A549 (cell line): ENCODE results near the gene BCL2L13. TPM values are rescaled to one million over a fixed set of nuclear protein-coding genes. Genes with fewer than 3 reads are reported as not detected.

Experiments used
- ATAC-seq, 2 experiments: fragments of 200-7000 bp in 1 of 2; fragments of >200 bp in 1 of 2; cut with Nextera tagmentation in 1 of 2; cut with Tn5 transposase in 1 of 2; 3 replicates each; pipeline versions ENCODE4 v1.8.0 to v1.9.1; 2018 to 2020; ENCODE audit warnings: mild to moderate bottlenecking in 1 of 2, moderate library complexity in 1 of 2
- CTCF ChIA-PET: fragments of 300-600 bp; sonication (Branson Sonifier 250); formaldehyde crosslinking; extraction: SDS; loops from one replicate; lab custom pipeline; 2021; ENCODE audit warnings: antibody characterized with exemption, inconsistent platforms; lab: Yijun Ruan, JAX
- POLR2A ChIA-PET: fragments of 350-600 bp; formaldehyde crosslinking; extraction: SDS; loops from one replicate; lab custom pipeline; 2021; ENCODE audit warnings: antibody characterized with exemption, inconsistent platforms; lab: Yijun Ruan, JAX
- DNase-seq, 2 experiments: peaks; one replicate each; pipeline versions ENCODE4 v3.0.0 to v3.0.0-alpha.2; 2011 to 2016; ENCODE audit warnings: low read depth in 1 of 2, low spot score in 1 of 2
- FAIRE-seq: peaks from 2 replicates; lab custom pipeline; 2011; peaks lifted over from hg19 to GRCh38; lab: Jason Lieb, UNC
- H3K27ac ChIP-seq, 2 experiments: fragments of >200 bp; sonication (Bioruptor Twin); formaldehyde crosslinking; 3 replicates each; pipeline ENCODE4 v1.5.1; 2016 to 2017
- H3K4me1 ChIP-seq: fragments of >200 bp; sonication (Bioruptor Twin); formaldehyde crosslinking; 3 replicates; pipeline ENCODE4 v1.6.1; 2016
- H3K4me2 ChIP-seq: fragments of >200 bp; sonication (Bioruptor Twin); formaldehyde crosslinking; 3 replicates; pipeline ENCODE4 v1.6.1; 2016
- H3K4me3 ChIP-seq: fragments of >200 bp; sonication (Bioruptor Twin); formaldehyde crosslinking; 3 replicates; pipeline ENCODE4 v1.5.1; 2016
- H3K9me3 ChIP-seq: fragments of >200 bp; sonication (Bioruptor Twin); formaldehyde crosslinking; 3 replicates; pipeline ENCODE4 v1.6.1; 2016
- BCL3 ChIP-seq: fragments of >200 bp; sonication (Bioruptor Twin); formaldehyde crosslinking; IDR thresholded peaks from 3 replicates; pipeline ENCODE4 v1.6.1; 2016
- CEBPB ChIP-seq, 2 experiments: fragments of >200 bp in 1 of 2; sonication (Bioruptor Twin) in 1 of 2; formaldehyde crosslinking in 1 of 2; IDR thresholded peaks; 2 replicates each; pipeline ENCODE4 v1.6.1; 2012 to 2016
- EHF ChIP-seq: fragments of 250-450 bp; sonication (Bioruptor Pico); IDR thresholded peaks from 2 replicates; pipeline ENCODE4 v1.5.0; 2020; ENCODE audit warnings: mild to moderate bottlenecking
- EP300 ChIP-seq, 2 experiments: fragments of >200 bp; sonication (Bioruptor Twin); formaldehyde crosslinking; IDR thresholded peaks; 2 replicates in 1 of 2; 3 replicates in 1 of 2; pipeline ENCODE4 v1.6.1; 2016 to 2017
- ESRRA ChIP-seq: fragments of 150-350 bp; IDR thresholded peaks from 2 replicates; pipeline ENCODE4 v1.6.1; 2014; ENCODE audit warnings: mild to moderate bottlenecking, low read length, borderline replicate concordance
- FOSB ChIP-seq: fragments of 250-450 bp; sonication (Bioruptor Pico); IDR thresholded peaks from 2 replicates; pipeline ENCODE4 v1.5.0; 2020; ENCODE audit warnings: mild to moderate bottlenecking, moderate library complexity
- HDAC2 ChIP-seq: fragments of 200-600 bp; sonication (generic); IDR thresholded peaks from 2 replicates; pipeline ENCODE4 v1.6.1; 2016
- HES2 ChIP-seq: fragments of >200 bp; sonication (Bioruptor Twin); formaldehyde crosslinking; IDR thresholded peaks from 2 replicates; pipeline ENCODE4 v1.6.1; 2016
- HMGXB4 ChIP-seq: fragments of 250-450 bp; sonication (Bioruptor Pico); IDR thresholded peaks from 2 replicates; pipeline ENCODE4 v1.5.0; 2021; ENCODE audit warnings: mild to moderate bottlenecking, moderate library complexity, borderline replicate concordance
- HOXA7 ChIP-seq: fragments of 250-450 bp; sonication (Bioruptor Pico); IDR thresholded peaks from 2 replicates; pipeline ENCODE4 v1.5.0; 2020; ENCODE audit warnings: mild to moderate bottlenecking, moderate library complexity
- HOXB13 ChIP-seq: fragments of 250-450 bp; sonication (Bioruptor Pico); IDR thresholded peaks from 2 replicates; pipeline ENCODE4 v1.5.0; 2020; ENCODE audit warnings: low read depth, mild to moderate bottlenecking, moderate library complexity
- JUNB ChIP-seq: fragments of >200 bp; sonication (Bioruptor Twin); formaldehyde crosslinking; IDR thresholded peaks from 2 replicates; pipeline ENCODE4 v1.6.1; 2016
- KDM1A ChIP-seq: fragments of 200-600 bp; sonication (generic); IDR thresholded peaks from 2 replicates; pipeline ENCODE4 v1.6.1; 2016; ENCODE audit warnings: low read depth, mild to moderate bottlenecking
- KDM5A ChIP-seq: fragments of 200-600 bp; sonication (generic); IDR thresholded peaks from 2 replicates; pipeline ENCODE4 v1.6.1; 2016; ENCODE audit warnings: antibody characterized with exemption, mild to moderate bottlenecking
- MAZ ChIP-seq: fragments of 150-350 bp; IDR thresholded peaks from 2 replicates; pipeline ENCODE4 v1.6.1; 2014; ENCODE audit warnings: antibody characterized with exemption, low read depth, low read length, borderline replicate concordance
- MYC ChIP-seq: IDR thresholded peaks from 2 replicates; pipeline ENCODE4 v1.6.1; 2012; ENCODE audit warnings: mild to moderate bottlenecking, inconsistent platforms, low read length, improper control_type of control experiment, borderline replicate concordance
- NFE2L2 ChIP-seq: fragments of 150-350 bp; conservative IDR thresholded peaks from 2 replicates; pipeline ENCODE4 v1.6.1; 2014; ENCODE audit warnings: low read length
- NPAS2 ChIP-seq: fragments of 250-450 bp; sonication (Bioruptor Pico); IDR thresholded peaks from 2 replicates; pipeline ENCODE4 v1.8.0; 2022; ENCODE audit warnings: mild to moderate bottlenecking, moderate library complexity, borderline replicate concordance
- PHF8 ChIP-seq: fragments of 200-600 bp; sonication (generic); IDR thresholded peaks from 2 replicates; pipeline ENCODE4 v1.6.1; 2016; ENCODE audit warnings: low read depth, mild to moderate bottlenecking, antibody characterized with exemption, moderate library complexity, borderline replicate concordance
- RFX5 ChIP-seq: fragments of 450-650 bp; IDR thresholded peaks from 2 replicates; pipeline ENCODE4 v1.7.1; 2014; ENCODE audit warnings: antibody characterized with exemption, mild to moderate bottlenecking, moderate library complexity
- RNF2 ChIP-seq: fragments of 200-600 bp; sonication (generic); IDR thresholded peaks from 2 replicates; pipeline ENCODE4 v1.6.1; 2016; ENCODE audit warnings: low read depth, mild to moderate bottlenecking, antibody characterized with exemption, moderate library complexity, borderline replicate concordance
- SMC3 ChIP-seq: fragments of >200 bp; sonication (Bioruptor Twin); formaldehyde crosslinking; IDR thresholded peaks from 3 replicates; pipeline ENCODE4 v1.6.1; 2018; ENCODE audit warnings: inconsistent platforms
- TP53 ChIP-seq: fragments of 250-450 bp; sonication (Bioruptor Pico); IDR thresholded peaks from 2 replicates; pipeline ENCODE4 v1.5.0; 2021; ENCODE audit warnings: mild to moderate bottlenecking, moderate library complexity
- USF2 ChIP-seq: fragments of 450-650 bp; IDR thresholded peaks from 2 replicates; pipeline ENCODE4 v1.6.1; 2014; ENCODE audit warnings: antibody characterized with exemption
- ZSCAN20 ChIP-seq: fragments of 250-450 bp; sonication (Bioruptor Pico); IDR thresholded peaks from 2 replicates; pipeline ENCODE4 v1.8.0; 2022; ENCODE audit warnings: mild to moderate bottlenecking, moderate library complexity
- WGBS: methylation state at CpG from one replicate; pipeline ENCODE4 v1.1.6; 2017; ENCODE audit errors: missing lambda C conversion rate; 5-methylcytosine and 5-hydroxymethylcytosine counted together
- polyA plus RNA-seq, 4 experiments: library from polyadenylated mRNA; depleted of rRNA in 3 of 4; stranded (reverse); fragments of >200 nt; fragmentation: RNase III in 1 of 4; extraction: RNeasy Plus Mini Kit Qiagen cat#74134 plus additional on column Dnase treatment in 1 of 4; gene quantifications; 2 replicates in 3 of 4; 3 replicates in 1 of 4; pipeline ENCODE4 v1.2.3, GENCODE V29; 2011 to 2017
- TF ChIP-seq, protein P1 (sequence below): IDR thresholded peaks from 2 replicates; pipeline ENCODE4 v1.6.1; 2012; ENCODE audit warnings: low read depth, borderline replicate concordance
- TF ChIP-seq, protein P2 (sequence below): IDR thresholded peaks from 2 replicates; pipeline ENCODE4 v1.6.1; 2012

The BCL2L13 gene
- polyA plus RNA-seq, 2 of the 4 experiments (the other 2 are of a cell fraction), result 36.9 to 44.9 TPM

- no peak for TF ChIP-seq NFE2L2
- TF ChIP-seq, all 56 proteins: peak for 0
- POLR2A ChIA-PET, result no interaction called here
- no peak for DNase-seq
- no peak for ATAC-seq
- Histone ChIP-seq H3K9me3 (no peaks in the 10 kb centered on the region), H3K27ac (no peak overlapping the region), H3K4me1 (no peaks in the 10 kb centered on the region), H3K4me3 (no peak overlapping the region), H3K4me2 (no peak overlapping the region)
- CTCF ChIA-PET, result interaction anchor here (1.1 to 5.3 kb wide), 12 partner anchors 9 to 333 kb away, joined by 3 to 80 read pairs (median 14); partner anchors contain the start of genes BID and PEX26
- no peak for FAIRE-seq
- 86% methylated on average over 17 of the region's 25 CpGs for WGBS
These were observed 105.3 kb downstream of the BCL2L13 start for GRCh38 chr22:17743661-17744411.

DNA sequence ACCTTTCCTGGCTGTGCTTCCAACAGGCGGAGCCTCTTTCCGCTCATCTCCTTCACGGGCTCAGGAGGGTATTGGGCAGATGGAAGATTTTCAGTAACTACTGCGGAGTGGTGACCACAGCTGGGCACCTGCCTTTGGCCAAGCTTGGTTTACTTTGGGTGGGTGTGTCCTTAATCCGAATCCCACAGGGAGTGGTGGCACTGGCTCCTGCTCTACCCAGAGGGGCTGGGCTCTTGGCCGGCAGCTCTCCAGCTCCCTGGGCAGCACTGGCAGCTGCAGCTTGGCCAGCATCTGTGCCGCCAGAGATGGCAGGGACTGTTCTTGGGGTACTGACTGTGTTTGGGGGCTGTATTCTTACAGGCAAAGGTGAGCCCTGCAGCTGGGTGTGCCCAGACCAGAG is 105.9 kb downstream of the BCL2L13 start:
- Histone ChIP-seq H3K9me3 (no peaks in the 10 kb centered on the region), H3K4me1 (no peaks in the 10 kb centered on the region), H3K4me3 (no peak overlapping the region), H3K27ac (no peak overlapping the region), H3K4me2 (no peak overlapping the region)
- no peak for TF ChIP-seq PHF8
- no peak for TF ChIP-seq KDM5A
- TF ChIP-seq RFX5, result no peak
- no peak for TF ChIP-seq RNF2
- TF ChIP-seq MAZ, result no peak
- TF ChIP-seq TP53 (CRISPR knock-in tag), result no peak
- TF ChIP-seq, protein P1, sequence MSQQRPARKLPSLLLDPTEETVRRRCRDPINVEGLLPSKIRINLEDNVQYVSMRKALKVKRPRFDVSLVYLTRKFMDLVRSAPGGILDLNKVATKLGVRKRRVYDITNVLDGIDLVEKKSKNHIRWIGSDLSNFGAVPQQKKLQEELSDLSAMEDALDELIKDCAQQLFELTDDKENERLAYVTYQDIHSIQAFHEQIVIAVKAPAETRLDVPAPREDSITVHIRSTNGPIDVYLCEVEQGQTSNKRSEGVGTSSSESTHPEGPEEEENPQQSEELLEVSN, result no peak
- TF ChIP-seq, protein P2, sequence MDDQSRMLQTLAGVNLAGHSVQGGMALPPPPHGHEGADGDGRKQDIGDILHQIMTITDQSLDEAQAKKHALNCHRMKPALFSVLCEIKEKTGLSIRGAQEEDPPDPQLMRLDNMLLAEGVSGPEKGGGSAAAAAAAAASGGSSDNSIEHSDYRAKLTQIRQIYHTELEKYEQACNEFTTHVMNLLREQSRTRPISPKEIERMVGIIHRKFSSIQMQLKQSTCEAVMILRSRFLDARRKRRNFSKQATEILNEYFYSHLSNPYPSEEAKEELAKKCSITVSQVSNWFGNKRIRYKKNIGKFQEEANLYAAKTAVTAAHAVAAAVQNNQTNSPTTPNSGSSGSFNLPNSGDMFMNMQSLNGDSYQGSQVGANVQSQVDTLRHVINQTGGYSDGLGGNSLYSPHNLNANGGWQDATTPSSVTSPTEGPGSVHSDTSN, result no peak
- TF ChIP-seq HOXB13 (CRISPR knock-in tag), result no peak
- TF ChIP-seq HDAC2, result no peak
- TF ChIP-seq HMGXB4 (CRISPR knock-in tag), result no peak
- TF ChIP-seq EHF, result no peak
- no peak for TF ChIP-seq ESRRA
- TF ChIP-seq KDM1A, result no peak
- FAIRE-seq (no peak), DNase-seq (no peak), ATAC-seq (no peak)
- WGBS, result 88% methylated on average over 4 of the region's 7 CpGs
- ChIA-PET POLR2A (no interaction called here), CTCF (interaction anchor here (1.5 to 5.3 kb wide), 5 partner anchors 10 to 186 kb away, joined by 4 to 80 read pairs (median 19); partner anchors contain the start of gene BID)

- 92% methylated on average over 10 of the region's 10 CpGs for WGBS
- ATAC-seq (no peak), FAIRE-seq (no peak), DNase-seq (no peak)
- Histone ChIP-seq H3K27ac (no peak overlapping the region), H3K4me3 (no peak overlapping the region), H3K4me1 (no peaks in the 10 kb centered on the region), H3K4me2 (no peak overlapping the region), H3K9me3 (no peaks in the 10 kb centered on the region)
- ChIA-PET CTCF (interaction anchor here (1.4 to 1.8 kb wide), 2 partner anchors 39 to 329 kb away, joined by 4 to 6 read pairs; no protein-coding TSS in a partner anchor), POLR2A (no interaction called here)
- TF ChIP-seq JUNB, result no peak
- TF ChIP-seq BCL3, result no peak
- TF ChIP-seq KDM5A, result no peak
- no peak for TF ChIP-seq TP53 (CRISPR knock-in tag)
- no peak for TF ChIP-seq ZSCAN20
- TF ChIP-seq EP300 (IDR thresholded peaks at IDR 0.05), result no peak
- no peak for TF ChIP-seq USF2
- TF ChIP-seq HOXA7 (CRISPR knock-in tag), result no peak
- no peak for TF ChIP-seq FOSB (CRISPR knock-in tag)
- TF ChIP-seq EHF, result no peak
- no peak for TF ChIP-seq HES2
- no peak for TF ChIP-seq CEBPB (IDR thresholded peaks at IDR 0.05)
- TF ChIP-seq MAZ, result no peak
- TF ChIP-seq HDAC2, result no peak
- TF ChIP-seq SMC3, result no peak
- no peak for TF ChIP-seq NFE2L2
- TF ChIP-seq MYC, result no peak
- TF ChIP-seq NPAS2, result no peak
These were observed 108.4 kb downstream of the BCL2L13 start for GRCh38 chr22:17746916-17747315.
